HG03354 (cell line): ENCODE measurements around the gene IGLL5.

Source experiments
- ATAC-seq: cut with Tn5 transposase; IDR thresholded peaks from one replicate; pipeline ENCODE4 v1.9.1; 2021; ENCODE audit warnings: mild to moderate bottlenecking; ENCODE audit not compliant: unreplicated experiment, poor library complexity, severe bottlenecking

Gene IGLL5

GRCh38 chr22:22934543-22935055 lies 47.0 kb downstream of the IGLL5 start:
- ATAC-seq: no peak

GRCh38 chr22:22935056-22935545 lies 47.5 kb downstream of the IGLL5 start:
- ATAC-seq: peak; percentile 22

- peak; percentile 83 for ATAC-seq
Measured at GRCh38 chr22:22935546-22936157, 48.0 kb downstream of the IGLL5 start.

GRCh38 chr22:22936180-22936914 lies 48.7 kb downstream of the IGLL5 start:
- ATAC-seq: no peak

GRCh38 chr22:22936915-22937656 lies 49.5 kb downstream of the IGLL5 start:
- ATAC-seq: no peak

GRCh38 chr22:22937894-22938480 lies 50.4 kb downstream of the IGLL5 start:
- no peak for ATAC-seq

GRCh38 chr22:22938672-22939587 lies 51.3 kb downstream of the IGLL5 start:
- no peak for ATAC-seq

- no peak for ATAC-seq
Measured at GRCh38 chr22:22939588-22940368, 52.2 kb downstream of the IGLL5 start.

- no peak for ATAC-seq
Measured at GRCh38 chr22:22940961-22941605, 53.5 kb downstream of the IGLL5 start.

- ATAC-seq: no peak
Measured at GRCh38 chr22:22941831-22942510, 54.4 kb downstream of the IGLL5 start.

GRCh38 chr22:22942511-22943329 lies 55.1 kb downstream of the IGLL5 start:
- ATAC-seq: no peak

- no peak for ATAC-seq
Measured at GRCh38 chr22:22943521-22944267, 56.1 kb downstream of the IGLL5 start.

GRCh38 chr22:22944268-22944985 lies 56.8 kb downstream of the IGLL5 start:
- ATAC-seq: no peak

GRCh38 chr22:22945195-22945594 lies 57.6 kb downstream of the IGLL5 start:
- ATAC-seq: no peak
